GM15510 (cell line): ENCODE data around the gene MYH6.

Source experiments
- POLR2A ChIP-seq: IDR thresholded peaks from 3 replicates; pipeline ENCODE4 v1.6.1; 2011; ENCODE audit warnings: borderline replicate concordance; ENCODE audit not compliant: insufficient read length; ENCODE audit errors: extremely low read depth

The MYH6 gene

GRCh38 chr14:23437133-23438100 lies 29.3 kb upstream of the MYH6 start:
- TF ChIP-seq POLR2A = no peak

DNA sequence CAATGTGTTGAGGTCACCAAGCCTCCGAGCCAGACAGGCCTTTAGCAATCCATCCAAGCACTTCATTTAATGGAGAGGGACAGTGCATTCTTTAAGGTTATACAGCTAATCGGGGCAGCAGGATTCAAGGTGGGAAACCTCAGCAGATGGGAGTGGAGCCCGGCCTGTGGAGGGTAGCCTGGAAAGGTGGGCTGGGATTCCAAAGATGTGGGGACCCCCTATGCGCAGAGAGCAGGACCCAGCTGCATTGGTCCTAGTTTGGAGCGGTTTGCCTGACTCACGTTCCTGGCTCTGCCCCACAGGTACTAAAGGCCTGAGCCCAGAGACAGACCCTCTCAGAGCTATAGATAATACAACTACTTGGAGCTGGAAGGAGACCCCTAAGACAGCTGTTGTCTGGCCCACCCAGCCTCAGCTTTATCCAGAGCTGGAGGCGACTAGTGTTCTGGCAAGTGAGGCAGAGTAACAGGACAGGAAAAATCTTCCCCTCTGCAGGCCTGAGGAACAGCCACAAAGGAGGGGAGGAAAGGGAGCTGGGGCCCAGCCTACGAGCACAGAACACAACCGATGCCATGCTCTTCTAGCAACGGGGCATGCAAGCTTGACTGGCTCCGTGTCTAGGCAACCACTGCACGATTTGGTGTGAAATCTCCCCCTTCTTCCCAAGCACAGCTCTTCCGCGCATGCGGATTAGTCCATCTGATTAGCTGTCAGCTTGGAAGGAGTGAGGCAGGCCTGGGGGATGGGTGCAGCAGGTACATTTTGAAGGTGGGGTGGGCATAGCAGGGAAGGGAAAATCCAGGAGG lies 28.5 kb upstream of the MYH6 start:
- TF ChIP-seq POLR2A = no peak

GRCh38 chr14:23435543-23436326 lies 27.7 kb upstream of the MYH6 start, which contains the start of gene MYH7:
TSS of gene MYH7 (minus strand) at chr14:23435660. CDS start at chr14:23433732, 1,928 bp downstream.
- TF ChIP-seq POLR2A = no peak

DNA sequence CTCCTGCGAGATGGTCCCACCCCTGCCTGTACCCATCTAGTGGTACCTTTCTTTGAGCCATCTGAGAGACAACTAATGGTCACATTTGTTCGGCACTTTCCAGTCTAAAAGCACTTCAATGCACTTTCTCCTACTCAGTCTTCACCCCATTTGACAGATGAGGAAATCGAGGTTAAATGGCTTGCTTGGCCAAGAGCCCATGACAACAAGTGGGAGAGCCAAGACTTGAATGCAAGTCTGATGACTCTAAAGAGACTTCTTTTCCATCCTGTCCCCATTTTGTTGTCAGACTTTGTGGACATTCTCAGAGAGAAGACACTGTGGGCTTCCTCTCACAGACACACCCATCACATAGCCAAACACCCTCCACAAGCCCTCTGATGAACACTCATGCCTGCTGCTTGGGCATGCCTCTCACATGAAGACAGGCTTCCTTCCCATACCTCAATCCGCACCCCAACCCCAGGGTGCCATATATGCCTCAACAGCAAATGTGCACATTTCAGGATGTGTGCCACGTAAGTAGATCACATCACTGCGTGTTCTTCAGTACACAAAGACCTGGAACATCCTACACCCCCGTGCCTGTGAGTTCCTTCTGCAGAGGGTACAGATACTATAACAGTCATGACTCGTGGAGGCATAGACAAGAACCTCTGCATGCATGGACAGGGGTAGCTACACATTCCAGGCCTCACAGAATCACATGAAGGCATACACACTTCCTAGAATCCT lies 26.6 kb upstream of the MYH6 start:
- no peak for TF ChIP-seq POLR2A

- no peak for TF ChIP-seq POLR2A
These were observed 25.4 kb upstream of the MYH6 start for GRCh38 chr14:23433457-23433856.

DNA sequence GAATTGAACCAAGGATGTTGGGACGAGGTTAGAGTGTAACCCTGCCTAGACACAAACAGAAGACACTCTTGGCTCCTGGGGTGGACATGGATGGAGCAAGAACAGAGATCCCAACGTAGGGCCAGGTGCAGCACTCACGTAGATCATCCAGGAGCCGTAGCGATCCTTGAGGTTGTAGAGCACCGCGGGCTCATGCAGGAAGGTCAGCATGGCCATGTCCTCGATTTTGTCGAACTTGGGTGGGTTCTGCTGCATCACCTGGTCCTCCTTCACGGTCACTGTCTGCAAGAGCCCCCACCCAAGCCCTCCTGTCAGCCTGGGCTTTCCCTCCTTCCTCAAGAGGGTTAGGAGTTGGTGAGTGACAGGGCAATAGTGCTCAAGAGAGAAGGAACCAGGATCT lies 24.9 kb upstream of the MYH6 start:
- TF ChIP-seq POLR2A = no peak

DNA sequence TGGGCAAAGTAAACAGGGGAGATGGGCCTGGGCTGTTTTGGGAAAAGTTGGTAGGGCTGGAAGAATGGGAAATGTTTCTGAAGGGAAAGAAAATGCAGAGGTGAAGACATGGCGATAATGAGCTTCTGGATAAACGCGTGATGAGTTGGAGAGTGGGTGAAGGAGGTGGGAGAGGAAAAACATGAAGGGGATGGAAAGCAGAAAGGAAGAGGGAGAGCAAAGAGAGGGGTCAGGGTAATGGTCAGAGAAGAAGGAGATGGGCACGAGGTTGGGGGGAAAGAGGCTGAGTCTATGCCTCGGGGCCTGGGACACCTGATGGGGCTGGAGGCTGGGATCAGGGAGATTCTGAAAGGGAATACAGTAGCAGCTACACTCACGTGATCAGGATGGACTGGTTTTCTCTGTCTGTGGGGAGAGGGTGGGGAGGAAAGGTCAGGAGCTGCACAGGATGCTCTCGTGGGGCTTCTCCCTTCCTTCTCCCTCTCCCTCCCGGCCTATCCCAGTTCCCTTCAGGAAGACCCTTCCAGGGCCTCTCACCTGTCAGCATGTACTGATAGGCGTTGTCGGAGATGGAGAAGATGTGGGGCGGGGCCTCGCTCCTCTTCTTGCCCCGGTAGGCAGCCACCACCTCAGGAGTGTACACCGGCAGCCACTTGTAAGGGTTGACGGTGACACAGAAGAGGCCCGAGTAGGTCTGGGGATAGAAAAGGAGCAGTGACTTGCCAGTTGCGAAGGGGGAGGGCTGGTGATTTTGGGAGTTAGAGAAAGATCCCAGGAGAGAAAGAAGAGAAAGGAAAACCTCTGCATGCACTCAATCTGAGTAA lies 24.2 kb upstream of the MYH6 start:
- no peak for TF ChIP-seq POLR2A

- no peak for TF ChIP-seq POLR2A
These were observed 23.4 kb upstream of the MYH6 start for GRCh38 chr14:23431486-23431885.

DNA sequence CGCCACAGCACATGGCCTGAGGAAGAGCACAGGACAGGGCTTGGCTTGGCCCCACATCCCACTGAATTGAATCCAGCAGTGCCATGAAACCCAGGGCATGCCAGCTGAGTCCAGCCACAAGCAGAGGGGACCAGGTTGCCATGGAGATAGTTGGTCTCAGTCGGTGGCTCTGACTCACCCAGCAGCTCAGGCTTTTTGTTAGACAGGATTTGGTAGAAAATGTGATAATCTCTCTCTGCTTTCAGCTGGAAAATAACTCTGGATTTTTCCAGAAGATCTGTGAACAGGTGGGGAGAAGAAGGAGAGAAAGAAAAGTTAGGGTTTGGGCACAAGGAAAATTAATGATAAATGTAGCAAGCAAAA lies 22.6 kb upstream of the MYH6 start:
- no peak for TF ChIP-seq POLR2A

DNA sequence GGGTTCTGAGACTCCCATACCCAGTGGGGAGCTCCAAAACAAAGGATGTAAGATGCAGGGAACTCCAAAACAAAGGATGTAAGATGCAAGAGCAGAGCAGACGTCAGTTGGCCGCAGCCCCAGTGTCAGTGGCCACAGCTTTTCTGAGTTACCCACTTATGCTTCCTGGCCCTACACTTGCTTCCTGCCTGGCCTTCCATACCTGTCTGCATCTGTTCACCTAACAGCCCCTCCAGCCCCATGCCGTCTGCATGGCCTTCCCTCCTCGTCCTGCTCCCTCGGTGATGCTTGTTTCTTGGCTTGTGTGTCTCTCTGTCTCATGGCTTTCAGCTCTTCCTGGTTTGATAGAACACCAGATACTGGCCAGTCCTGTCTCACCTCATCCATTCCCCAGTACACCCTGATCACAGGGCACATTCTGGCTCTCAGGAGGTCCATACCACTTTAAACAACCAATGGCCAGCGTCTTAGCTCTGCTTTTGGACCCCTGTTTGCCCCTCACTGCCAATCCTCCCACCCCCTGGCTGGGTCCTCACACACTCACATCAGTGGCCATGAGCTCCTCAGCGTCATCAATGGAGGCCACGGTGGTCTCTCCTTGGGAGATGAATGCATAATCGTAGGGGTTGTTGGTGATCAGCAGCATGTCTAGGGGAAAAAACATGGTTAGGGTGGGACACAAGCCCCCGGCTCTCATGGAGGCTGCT lies 22.1 kb upstream of the MYH6 start:
- TF ChIP-seq POLR2A = no peak

DNA sequence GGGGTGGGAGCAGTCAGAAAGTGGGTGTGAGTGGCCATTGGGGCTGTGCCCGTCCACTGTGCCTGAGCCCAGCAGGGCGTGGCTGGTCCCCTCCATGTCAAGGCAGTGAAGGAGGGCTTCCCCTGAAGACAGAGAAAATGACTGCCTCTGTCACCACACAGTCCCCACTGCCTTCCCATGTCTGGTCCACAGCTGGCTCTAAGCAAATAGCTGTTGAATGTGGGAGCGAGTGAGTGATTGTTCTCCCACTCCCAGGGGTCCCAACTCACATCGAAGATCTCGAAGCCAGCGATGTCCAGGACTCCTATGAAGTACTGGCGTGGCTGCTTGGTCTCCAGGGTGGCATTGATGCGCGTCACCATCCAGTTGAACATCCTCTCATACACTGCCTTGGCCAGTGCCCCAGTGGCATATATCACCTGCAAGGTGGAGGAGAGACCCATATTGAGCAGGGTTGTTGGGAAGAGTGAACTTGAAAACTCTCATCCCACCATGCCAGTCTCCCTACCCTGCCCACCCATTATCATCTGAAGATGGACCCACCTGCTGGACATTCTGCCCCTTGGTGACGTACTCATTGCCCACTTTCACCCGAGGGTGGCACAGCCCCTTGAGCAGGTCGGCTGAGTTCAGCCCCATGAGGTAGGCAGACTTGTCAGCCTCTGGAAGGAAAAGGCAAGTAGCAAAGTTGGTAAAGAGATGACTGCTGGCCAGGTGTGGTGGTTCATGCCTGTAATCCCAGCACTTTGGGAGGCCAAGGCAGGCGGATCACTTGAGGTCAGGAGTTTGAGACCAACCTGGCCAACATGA lies 20.8 kb upstream of the MYH6 start:
- no peak for TF ChIP-seq POLR2A

- TF ChIP-seq POLR2A = no peak
These were observed 17.1 kb upstream of the MYH6 start for GRCh38 chr14:23425169-23425568.
